Stimulated activated CD4-positive, alpha-beta T cell treated with anti-CD3 and anti-CD28 coated beads, Interleukin-1b, Interleukin-23, amount 100 ng/mL, for 48 hours (primary cell): ENCODE measurements around the gene DSPP.
"Not testable (repeated sequence)": the region's sequence is repeated elsewhere in the genome, so short reads cannot be mapped to it uniquely, and the experiment has no call there.

Experiments
- DNase-seq: peaks from one replicate; pipeline ENCODE4 v3.0.0-alpha.2; 2020

Gene DSPP

GRCh38 chr4:87608229-87608628 lies at the start of gene DSPP:
DSPP (plus strand) TSS chr4:87608529; CDS start chr4:87610909, 2,380 bp downstream.
- no peak for DNase-seq

GRCh38 chr4:87559090-87559837 lies 49.1 kb upstream of the DSPP start:
- peak; percentile 41 for DNase-seq

- DNase-seq, result peak; percentile 11
Measured at GRCh38 chr4:87560802-87561201, 47.5 kb upstream of the DSPP start.

- DNase-seq, result no peak
Measured at GRCh38 chr4:87565746-87566145, 42.6 kb upstream of the DSPP start.

- no peak for DNase-seq
Measured at GRCh38 chr4:87566276-87566675, 42.1 kb upstream of the DSPP start.

- DNase-seq, result no peak
Measured at GRCh38 chr4:87567191-87567590, 41.1 kb upstream of the DSPP start.

GRCh38 chr4:87570290-87570805 lies 38.0 kb upstream of the DSPP start:
- DNase-seq, result no peak

- DNase-seq, result not testable (repeated sequence)
Measured at GRCh38 chr4:87574376-87574775, 34.0 kb upstream of the DSPP start.

- no peak for DNase-seq
Measured at GRCh38 chr4:87574996-87575395, 33.3 kb upstream of the DSPP start.

- DNase-seq, result no peak
Measured at GRCh38 chr4:87575408-87575807, 32.9 kb upstream of the DSPP start.

- no peak for DNase-seq
Measured at GRCh38 chr4:87575983-87576382, 32.3 kb upstream of the DSPP start.

- DNase-seq, result no peak
Measured at GRCh38 chr4:87579478-87579877, 28.9 kb upstream of the DSPP start.

- DNase-seq, result no peak
Measured at GRCh38 chr4:87580057-87580456, 28.3 kb upstream of the DSPP start.

GRCh38 chr4:87584222-87584908 lies 24.0 kb upstream of the DSPP start:
- no peak for DNase-seq

GRCh38 chr4:87589531-87589930 lies 18.8 kb upstream of the DSPP start:
- no peak for DNase-seq

GRCh38 chr4:87592124-87592523 lies 16.2 kb upstream of the DSPP start:
- no peak for DNase-seq

- DNase-seq, result no peak
Measured at GRCh38 chr4:87601361-87601760, 7.0 kb upstream of the DSPP start.

GRCh38 chr4:87614292-87614890 lies 6.1 kb downstream of the DSPP start:
- DNase-seq, result no peak

GRCh38 chr4:87616268-87616667 lies 7.9 kb downstream of the DSPP start:
- no peak for DNase-seq

GRCh38 chr4:87620086-87620485 lies 11.8 kb downstream of the DSPP start:
- no peak for DNase-seq

- DNase-seq, result no peak
Measured at GRCh38 chr4:87620491-87620890, 12.2 kb downstream of the DSPP start.

GRCh38 chr4:87622303-87622702 lies 14.0 kb downstream of the DSPP start:
- DNase-seq, result no peak

GRCh38 chr4:87624698-87625097 lies 16.4 kb downstream of the DSPP start:
- no peak for DNase-seq

GRCh38 chr4:87631668-87632067 lies 23.3 kb downstream of the DSPP start:
- no peak for DNase-seq
